ENCODE data around the gene MBNL2.

MBNL2 gene

DNA sequence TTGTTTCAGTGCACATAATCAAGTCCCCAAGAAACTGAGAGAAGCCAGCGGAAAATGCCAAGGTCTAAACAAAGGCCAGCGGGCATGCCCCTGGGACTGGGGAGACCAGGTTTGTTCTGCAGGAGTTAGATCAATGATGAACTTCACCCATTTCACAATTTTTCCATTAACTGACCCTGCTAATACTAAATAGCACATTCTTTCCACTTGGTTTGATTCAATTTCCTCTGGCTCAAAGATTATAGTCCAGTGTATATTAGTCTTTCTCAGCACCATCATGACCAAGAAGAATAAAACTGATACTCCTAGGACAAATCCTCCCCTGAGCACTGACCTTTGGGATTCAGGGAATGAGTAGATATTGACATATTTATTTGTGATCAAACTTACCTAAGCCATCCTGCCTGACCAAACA, 66.4 kb downstream of the MBNL2 start:
- no peak for DNase-seq
- H3K27ac ChIP-seq: no peak overlapping the region
- H3K36me3 ChIP-seq (replicated peaks): no peaks in the 10 kb centered on the region
- no peak overlapping the region for H3K4me3 ChIP-seq (ENCODE audit: low read depth, low read length)
- no peaks in the 10 kb centered on the region for H3K27me3 ChIP-seq (replicated peaks)
- in situ Hi-C loops (cut with HindIII; ENCODE audit: low pct_ligation_motif_present, low sequenced_read_pairs): no loop called here
- TF ChIP-seq, protein P1, sequence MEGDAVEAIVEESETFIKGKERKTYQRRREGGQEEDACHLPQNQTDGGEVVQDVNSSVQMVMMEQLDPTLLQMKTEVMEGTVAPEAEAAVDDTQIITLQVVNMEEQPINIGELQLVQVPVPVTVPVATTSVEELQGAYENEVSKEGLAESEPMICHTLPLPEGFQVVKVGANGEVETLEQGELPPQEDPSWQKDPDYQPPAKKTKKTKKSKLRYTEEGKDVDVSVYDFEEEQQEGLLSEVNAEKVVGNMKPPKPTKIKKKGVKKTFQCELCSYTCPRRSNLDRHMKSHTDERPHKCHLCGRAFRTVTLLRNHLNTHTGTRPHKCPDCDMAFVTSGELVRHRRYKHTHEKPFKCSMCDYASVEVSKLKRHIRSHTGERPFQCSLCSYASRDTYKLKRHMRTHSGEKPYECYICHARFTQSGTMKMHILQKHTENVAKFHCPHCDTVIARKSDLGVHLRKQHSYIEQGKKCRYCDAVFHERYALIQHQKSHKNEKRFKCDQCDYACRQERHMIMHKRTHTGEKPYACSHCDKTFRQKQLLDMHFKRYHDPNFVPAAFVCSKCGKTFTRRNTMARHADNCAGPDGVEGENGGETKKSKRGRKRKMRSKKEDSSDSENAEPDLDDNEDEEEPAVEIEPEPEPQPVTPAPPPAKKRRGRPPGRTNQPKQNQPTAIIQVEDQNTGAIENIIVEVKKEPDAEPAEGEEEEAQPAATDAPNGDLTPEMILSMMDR (IDR thresholded peaks at IDR 0.05; ENCODE audit: low read depth, low read length, missing control alignments): no peak

DNA sequence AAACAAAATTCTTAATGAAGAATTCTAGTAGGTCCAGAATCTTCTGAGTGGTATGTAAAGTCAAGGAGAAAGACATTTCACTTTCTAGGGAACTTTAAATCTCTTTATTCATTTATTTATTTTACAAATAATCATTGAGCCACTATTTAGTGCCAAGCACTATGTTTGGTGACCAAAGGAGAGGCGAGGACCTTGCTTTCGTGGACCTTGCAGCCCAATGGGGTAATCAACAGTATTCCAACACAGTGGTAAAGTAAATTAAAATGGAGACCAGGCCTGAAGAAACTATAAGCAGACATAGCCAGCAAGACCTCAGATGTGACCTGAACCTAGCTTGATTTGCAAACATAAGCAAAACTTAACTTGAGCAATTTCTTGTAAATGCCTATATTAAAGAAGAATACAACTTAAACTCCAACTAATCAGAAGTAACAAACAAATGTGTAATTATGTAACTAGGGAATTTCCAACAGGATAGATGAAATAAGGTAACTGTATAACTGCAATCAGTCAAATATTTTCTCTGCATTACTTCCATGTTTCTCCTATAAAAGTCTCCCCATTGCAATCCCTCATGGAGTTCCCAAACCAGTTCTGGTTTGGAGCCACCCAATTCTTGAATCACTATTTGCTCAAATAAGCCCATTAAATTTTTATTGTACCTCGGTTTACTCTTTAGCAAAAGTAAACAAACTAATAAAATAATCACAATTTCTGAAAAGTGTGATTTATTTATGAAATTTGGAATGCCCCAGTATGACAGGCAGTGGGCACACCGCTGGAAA, 67.6 kb downstream of the MBNL2 start:
- TF ChIP-seq, protein P1 (IDR thresholded peaks at IDR 0.05; ENCODE audit: low read depth, low read length, missing control alignments): no peak
- Histone ChIP-seq H3K27ac (no peak overlapping the region), H3K36me3 (replicated peaks) (no peaks in the 10 kb centered on the region), H3K27me3 (replicated peaks) (no peaks in the 10 kb centered on the region), H3K4me3 (ENCODE audit: low read depth, low read length) (no peak overlapping the region)
- no peak for DNase-seq
- in situ Hi-C loops (cut with HindIII; ENCODE audit: low pct_ligation_motif_present, low sequenced_read_pairs): no loop called here

DNA sequence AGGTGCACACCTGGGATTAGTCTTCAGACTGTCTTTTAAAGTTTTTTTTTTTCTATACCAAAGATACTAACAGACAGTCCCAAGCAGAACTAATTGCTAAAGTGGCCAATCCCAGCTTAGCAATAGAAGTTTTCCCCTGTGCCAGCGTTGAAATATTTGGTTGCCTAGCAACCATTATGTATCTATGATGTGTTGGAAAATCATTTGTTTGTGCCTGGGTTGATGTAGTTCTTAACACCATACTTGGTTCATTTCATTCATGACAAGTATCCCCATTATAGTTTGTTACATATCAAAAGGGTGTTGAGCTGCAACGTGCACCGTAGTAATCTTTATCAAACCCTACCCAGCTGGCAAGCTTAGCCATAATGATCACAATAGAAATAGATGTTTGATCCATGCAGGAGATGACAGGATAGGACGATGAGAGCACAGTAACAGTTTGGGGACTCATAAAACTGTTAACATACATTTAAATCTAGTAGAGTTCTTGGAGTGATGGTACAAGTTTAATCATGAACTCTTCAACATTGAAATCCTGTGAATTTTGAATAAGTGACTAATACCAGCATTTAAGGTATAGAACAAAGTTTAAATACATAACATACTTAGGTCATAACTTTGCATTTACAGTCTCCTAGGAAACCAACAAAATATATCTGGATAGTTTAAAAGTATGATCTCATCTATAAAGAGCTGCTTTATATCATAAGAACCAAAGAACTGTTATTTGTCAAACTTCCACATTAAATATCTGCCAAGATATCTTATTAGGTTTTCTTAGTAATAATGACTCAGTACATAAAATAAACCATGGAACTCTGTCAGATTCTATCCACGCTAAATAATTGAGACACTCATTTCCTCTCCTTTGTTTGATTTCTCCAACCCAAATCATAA, 73.4 kb downstream of the MBNL2 start:
- H3K4me3 ChIP-seq (ENCODE audit: low read depth, low read length): no peak overlapping the region
- H3K27ac ChIP-seq: peak overlapping the region; percentile 96
- TF ChIP-seq, protein P1 (IDR thresholded peaks at IDR 0.05; ENCODE audit: low read depth, low read length, missing control alignments): no peak
- no peaks in the 10 kb centered on the region for H3K36me3 ChIP-seq (replicated peaks)
- in situ Hi-C loops (cut with HindIII; ENCODE audit: low pct_ligation_motif_present, low sequenced_read_pairs): no loop called here
- peak; percentile 36 for DNase-seq
- no peaks in the 10 kb centered on the region for H3K27me3 ChIP-seq (replicated peaks)

DNA sequence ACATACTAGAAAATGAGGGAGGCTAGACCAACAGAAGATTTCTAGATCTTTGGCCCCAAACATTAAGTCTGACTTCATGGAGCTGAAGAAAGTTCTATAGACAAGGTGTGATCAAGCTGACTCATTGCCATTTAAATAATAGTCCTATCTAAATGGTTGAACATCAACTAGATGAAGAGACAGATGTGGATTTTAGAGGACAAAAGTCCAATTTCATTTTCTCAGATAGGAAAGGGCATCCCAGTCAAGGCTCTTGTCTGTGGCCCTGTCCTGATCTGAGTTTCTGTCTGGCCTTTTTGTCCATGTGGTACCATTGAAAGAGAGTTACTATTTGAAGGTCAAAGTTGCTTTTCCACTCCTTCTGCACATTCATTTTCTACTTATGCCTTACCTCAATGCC, 74.6 kb downstream of the MBNL2 start:
- H3K27me3 ChIP-seq (replicated peaks): no peaks in the 10 kb centered on the region
- H3K36me3 ChIP-seq (replicated peaks): no peaks in the 10 kb centered on the region
- no peak overlapping the region for H3K4me3 ChIP-seq (ENCODE audit: low read depth, low read length)
- no peak for DNase-seq
- in situ Hi-C loops (cut with HindIII; ENCODE audit: low pct_ligation_motif_present, low sequenced_read_pairs): no loop called here
- H3K27ac ChIP-seq: no peak overlapping the region
- TF ChIP-seq, protein P1 (IDR thresholded peaks at IDR 0.05; ENCODE audit: low read depth, low read length, missing control alignments): no peak

DNA sequence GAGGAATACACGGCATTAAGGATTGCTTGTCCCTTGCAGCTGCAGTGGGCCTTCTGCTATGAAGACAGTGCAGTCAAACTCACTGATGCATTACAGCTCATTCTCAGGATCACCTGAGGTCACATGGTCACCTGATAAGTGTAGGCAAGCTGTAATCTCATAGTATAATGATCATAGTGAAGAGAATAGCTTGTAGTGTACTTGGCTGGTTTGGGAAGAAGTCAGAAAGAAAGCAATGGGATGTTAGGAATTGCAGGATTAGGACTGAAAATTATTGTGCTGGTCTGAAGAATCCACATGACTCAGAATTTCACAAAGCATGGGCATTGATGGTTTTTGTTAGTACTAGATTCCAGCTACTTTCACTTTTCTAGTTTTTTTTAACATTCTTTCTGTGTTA, 76.7 kb downstream of the MBNL2 start:
- DNase-seq: no peak
- Histone ChIP-seq H3K27me3 (replicated peaks) (no peaks in the 10 kb centered on the region), H3K27ac (no peak overlapping the region), H3K36me3 (replicated peaks) (no peaks in the 10 kb centered on the region), H3K4me3 (ENCODE audit: low read depth, low read length) (no peak overlapping the region)
- in situ Hi-C loops (cut with HindIII; ENCODE audit: low pct_ligation_motif_present, low sequenced_read_pairs): no loop called here
- TF ChIP-seq, protein P1 (IDR thresholded peaks at IDR 0.05; ENCODE audit: low read depth, low read length, missing control alignments): no peak

Measured in brain microvascular endothelial cell (primary cell).